Spleen (tissue), 7 donors: ENCODE measurements around the gene GPHB5.

Source experiments
- CTCF ChIP-seq, 11 experiments: fragments of 200-600 bp in 7 of 11; fragments of 450-650 bp in 4 of 11; sonication (generic) in 4 of 11; IDR thresholded peaks in 8 of 11; conservative IDR thresholded peaks in 3 of 11; 1 replicate in 7 of 11; 2 replicates in 4 of 11; pipeline versions ENCODE4 v1.4.0 to v1.8.0; 2016 to 2021; ENCODE audit warnings: antibody characterized with exemption in 11 of 11, inconsistent platforms in 4 of 11, mild to moderate bottlenecking in 1 of 11
- POLR2A ChIP-seq, 3 donors: fragments of 450-650 bp; IDR thresholded peaks; one replicate each; pipeline ENCODE4 v1.5.1; 2017; ENCODE audit warnings: antibody characterized with exemption in 3 of 3, mild to moderate bottlenecking in 1 of 3
- POLR2AphosphoS5 ChIP-seq, 3 donors: sonication (generic); formaldehyde crosslinking; IDR thresholded peaks; one replicate each; pipeline ENCODE4 v1.5.1; 2017; ENCODE audit warnings: antibody characterized with exemption in 3 of 3
- donor health status: DM: no; HTN: no; CAD: no; lungs with moderate emphysema.
- donor health status: DM: no; HTN: no; CAD: no.
- donor health status: DM: no; HTN: no; CAD: no.

GRCh38 chr14:63299351-63300110 is 19.2 kb downstream of the GPHB5 start:
- TF ChIP-seq CTCF (IDR thresholded peaks at IDR 0.05 in 8 of 11, conservative IDR thresholded peaks at IDR 0.05 in 3 of 11) (no peak), POLR2A (IDR thresholded peaks at IDR 0.05) (no peak), POLR2AphosphoS5 (IDR thresholded peaks at IDR 0.05) (no peak)
